HepG2 (cell line): Measurements from ENCODE around the gene SETD1B. TPM values are rescaled to one million over a fixed set of nuclear protein-coding genes. Genes with fewer than 3 reads are reported as not detected.

Source experiments
- ATF5 ChIP-seq: sonication (generic); formaldehyde crosslinking; IDR thresholded peaks from 2 replicates; pipeline ENCODE4 v1.4.0; 2020; ENCODE audit warnings: mild to moderate bottlenecking, low read depth, missing genetic modification reagents
- BCL3 ChIP-seq: sonication (generic); formaldehyde crosslinking; IDR thresholded peaks from 2 replicates; pipeline ENCODE4 v1.5.1; 2020; ENCODE audit warnings: mild to moderate bottlenecking, missing genetic modification reagents, moderate library complexity
- ETV5 ChIP-seq: IDR thresholded peaks from 2 replicates; pipeline ENCODE4 v1.6.1; 2018; ENCODE audit warnings: missing biosample characterization, missing genetic modification reagents, inconsistent platforms, borderline replicate concordance
- KIAA2018 ChIP-seq: sonication (generic); formaldehyde crosslinking; IDR thresholded peaks from 2 replicates; pipeline ENCODE4 v1.5.0; 2020; ENCODE audit warnings: mild to moderate bottlenecking, missing genetic modification reagents, borderline replicate concordance
- MED1 ChIP-seq: sonication (generic); formaldehyde crosslinking; IDR thresholded peaks from 2 replicates; pipeline ENCODE4 v1.4.0; 2020; ENCODE audit warnings: missing genetic modification reagents
- MIER3 ChIP-seq: IDR thresholded peaks from 2 replicates; pipeline ENCODE4 v1.6.1; 2016; ENCODE audit warnings: missing compliant biosample characterization, borderline replicate concordance
- TBX2 ChIP-seq: sonication (generic); formaldehyde crosslinking; IDR thresholded peaks from 2 replicates; pipeline ENCODE4 v1.5.0; 2020; ENCODE audit warnings: missing genetic modification reagents, mild to moderate bottlenecking, borderline replicate concordance
- TFE3 ChIP-seq: IDR thresholded peaks from 2 replicates; pipeline ENCODE4 v1.6.1; 2016
- ZNF569 ChIP-seq: sonication (generic); formaldehyde crosslinking; IDR thresholded peaks from 2 replicates; pipeline ENCODE4 v1.5.0; 2020; ENCODE audit warnings: mild to moderate bottlenecking, missing genetic modification reagents, moderate library complexity, borderline replicate concordance
- ZNF616 ChIP-seq: sonication (generic); formaldehyde crosslinking; IDR thresholded peaks from 2 replicates; pipeline ENCODE4 v1.5.0; 2020; ENCODE audit warnings: low read depth, mild to moderate bottlenecking, missing genetic modification reagents
- ZNF850 ChIP-seq: sonication (generic); formaldehyde crosslinking; conservative IDR thresholded peaks from 2 replicates; pipeline ENCODE4 v1.9.0; 2021; ENCODE audit warnings: mild to moderate bottlenecking, missing genetic modification reagents
- polyA plus RNA-seq, 8 experiments: library from polyadenylated mRNA; depleted of rRNA in 3 of 8; stranded (reverse) in 7 of 8; unstranded in 1 of 8; fragments of >200 nt; fragmentation: Illumina TruSeq in 4 of 8; extraction: Trizol in 4 of 8; gene quantifications; 2 replicates each; pipeline versions ENCODE4 v1.2.1 to v1.2.3, GENCODE V29; 2011 to 2016; ENCODE audit warnings: low read depth in 4 of 8, missing spikeins in 1 of 8, mixed read lengths in 1 of 8; ENCODE audit not compliant: insufficient read depth in 1 of 8
- total RNA-seq, 5 experiments: library from RNA; depleted of rRNA; stranded (reverse); fragments of >200 nt; fragmentation: Illumina TruSeq; extraction: Trizol; gene quantifications; 2 replicates each; pipeline ENCODE4 v1.2.3, GENCODE V29; 2016; ENCODE audit warnings: low read depth in 1 of 5

SETD1B gene
- total and polyA plus RNA-seq, 2 of the 13 experiments (the other 11 are each of a cell fraction or from before 2014, with no cell fraction given) = 1.1 to 1.4 TPM

- peak; percentile 22; the same call in 1 of the 2 replicates for TF ChIP-seq ETV5 (CRISPR knock-in tag)
- TF ChIP-seq ATF5 (CRISPR knock-in tag) = no peak
- TF ChIP-seq TFE3 = 0 out of 2 replicates have a peak, but pooled peaks have one; percentile 20
- TF ChIP-seq ZNF616 = 0 out of 2 replicates have a peak, but pooled peaks have one; percentile 66
- TF ChIP-seq ZNF850 (CRISPR knock-in tag) = 0 out of 2 replicates have a peak, but pooled peaks have one; percentile 14
- TF ChIP-seq KIAA2018 (CRISPR knock-in tag) = no peak
- TF ChIP-seq MED1 (CRISPR knock-in tag) = peak; percentile 30
- TF ChIP-seq BCL3 (CRISPR knock-in tag) = peak; percentile 19; the same call in 1 of the 2 replicates
- TF ChIP-seq MIER3 (CRISPR knock-in tag) = 0 out of 2 replicates have a peak, but pooled peaks have one; percentile 50
- TF ChIP-seq ZNF569 (CRISPR knock-in tag) = no peak
- TF ChIP-seq TBX2 (CRISPR knock-in tag) = peak; percentile 56; the same call in 1 of the 2 replicates
These were observed 738 bp upstream of the SETD1B start (continued) for GRCh38 chr12:121802843-121803698.
